Adrenal gland (tissue), 19 donors: ENCODE measurements around the gene STX8. TPM values are rescaled to one million over a fixed set of nuclear protein-coding genes. Genes with fewer than 3 reads are reported as not detected.
A peak's percentile ranks its signal among the peaks of the same experiment; 100 is the strongest.

Source experiments
- DNase-seq, 7 donors: peaks; one replicate each; pipeline ENCODE4 v3.0.0-alpha.2; 2019 to 2020
- H3K27ac ChIP-seq, 5 donors: fragments of 200-600 bp; sonication (generic) in 4 of 5; 1 replicate in 3 of 5; 2 replicates in 2 of 5; pipeline versions ENCODE4 v1.5.1 to v1.8.0; 2016 to 2020; ENCODE audit warnings: mild to moderate bottlenecking in 1 of 5
- H3K27me3 ChIP-seq: fragments of 200-600 bp; 2 replicates; pipeline ENCODE4 v1.8.0; 2021
- H3K36me3 ChIP-seq, 2 donors: fragments of 200-600 bp; replicated peaks in 1 of 2; 1 replicate in 1 of 2; 2 replicates in 1 of 2; pipeline versions ENCODE4 v1.5.1 to v1.8.0; 2018 to 2022
- H3K4me1 ChIP-seq, 2 donors: fragments of 200-600 bp; replicated peaks in 1 of 2; 1 replicate in 1 of 2; 2 replicates in 1 of 2; pipeline versions ENCODE4 v1.5.1 to v1.8.0; 2018 to 2021
- H3K4me3 ChIP-seq, 4 donors: fragments of 200-600 bp; sonication (generic) in 3 of 4; one replicate each; pipeline ENCODE4 v1.5.1; 2016 to 2018
- H3K9me3 ChIP-seq, 3 donors: fragments of 200-600 bp; sonication (generic) in 1 of 3; replicated peaks in 1 of 3; 1 replicate in 2 of 3; 2 replicates in 1 of 3; pipeline versions ENCODE4 v1.5.1 to v1.8.0; 2016 to 2021
- CTCF ChIP-seq, 6 experiments: fragments of 450-650 bp in 4 of 6; fragments of 200-600 bp in 2 of 6; sonication (generic) in 1 of 6; IDR thresholded peaks; 1 replicate in 5 of 6; 2 replicates in 1 of 6; pipeline versions ENCODE4 v1.5.1 to v1.8.0; 2016 to 2021; ENCODE audit warnings: antibody characterized with exemption in 6 of 6, mild to moderate bottlenecking in 2 of 6, moderate library complexity in 1 of 6
- POLR2A ChIP-seq, 2 donors: fragments of 450-650 bp; IDR thresholded peaks; one replicate each; pipeline ENCODE4 v1.6.1; 2017; ENCODE audit warnings: antibody characterized with exemption in 2 of 2, mild to moderate bottlenecking in 2 of 2, moderate library complexity in 1 of 2
- WGBS, 4 donors: extraction: QIAGEN DNeasy Blood & Tissue Kit in 2 of 4; methylation state at CpG; one replicate each; pipeline versions ENCODE4 v1.1.5 to v1.1.7; 2013 to 2017; 5-methylcytosine and 5-hydroxymethylcytosine counted together
- intact Hi-C, 2 donors: fragments of 100-400 bp; cut with DNase I; formaldehyde crosslinking; loops; one replicate each; pipeline versions ENCODE4 v1.14.1 to v1.15.0; 2022 to 2023
- long read RNA-seq, 10 donors: library from polyadenylated mRNA in 3 of 10; unstranded in 2 of 10; stranded (forward) in 1 of 10; transcript quantifications; one replicate each; pipeline ENCODE4 v2.0.0 and lab custom pipeline, GENCODE V29; 2021 to 2026
- polyA plus RNA-seq, 3 donors: library from polyadenylated mRNA; stranded (reverse); fragments of 200-250 nt in 2 of 3; fragments of 350-450 nt in 1 of 3; fragmentation: Illumina TruSeq in 1 of 3; extraction: RNeasy Lipid Tissue Mini Kit (QIAGEN cat#74804) in 1 of 3; gene quantifications; one replicate each; pipeline ENCODE4 v1.2.3, GENCODE V29; 2013 to 2014
- total RNA-seq, 9 donors: library from RNA; depleted of rRNA in 4 of 9; stranded (reverse); fragments of >200 nt in 4 of 9; fragments of 120-200 nt in 1 of 9; fragmentation: NEBNext Ultra II Directional in 1 of 9; extraction: Animal tissue kit (Norgen Biotek cat#: 25700) in 1 of 9; gene quantifications; one replicate each; pipeline versions ENCODE4 v1.1.0 to v1.2.4, GENCODE V29; 2013 to 2023
- donor health status: healthy with polysubstance abuse.
- donor health status: Bipolar disorder and iron deficiency.
- donor health status: DM: yes; HTN: yes; CAD: no.
- donor health status: DM: no; HTN: no; CAD: no.
- donor health status: DM: no; HTN: no; CAD: no.
- donor health status: DM: yes; HTN: yes; CAD: no.

Gene STX8
- total RNA-seq, result 10 to 100 TPM; 21.9 to 82.1 (median 72.6) TPM
- 10 to 100 TPM; 60.1 to 94.1 (median 71.9) TPM for polyA plus RNA-seq
- long read RNA-seq, donor 1, transcript STX8-201 (8 exons, 1,246 nt), result major isoform, 22 of 33 reads
- long read RNA-seq, donor 1, partial matches to known transcripts, result 8 of 33 reads
- long read RNA-seq, donor 1, other reads (novel, unspliced or antisense), result 0 of 33 reads
- long read RNA-seq, donor 2, transcript STX8-201 (8 exons, 1,246 nt), result major isoform, 10 of 20 reads
- long read RNA-seq, donor 2, partial matches to known transcripts, result 6 of 20 reads
- long read RNA-seq, donor 2, other reads (novel, unspliced or antisense), result 0 of 20 reads
- long read RNA-seq, donor 3, transcript STX8-201 (8 exons, 1,246 nt), result major isoform, 13 of 22 reads
- long read RNA-seq, donor 3, partial matches to known transcripts, result 7 of 22 reads
- long read RNA-seq, donor 3, other reads (novel, unspliced or antisense), result 0 of 22 reads
- long read RNA-seq, donor 4, transcript STX8-201 (8 exons, 1,246 nt), result major isoform, 51 of 61 reads
- long read RNA-seq, donor 4, partial matches to known transcripts, result 5 of 61 reads
- long read RNA-seq, donor 4, other reads (novel, unspliced or antisense), result 4 of 61 reads
- long read RNA-seq, donor 5, transcript STX8-201 (8 exons, 1,246 nt), result major isoform, 39 of 49 reads
- long read RNA-seq, donor 5, transcript STX8-212 (6 exons, 638 nt), result minor isoform, 5 of 49 reads
- long read RNA-seq, donor 5, partial matches to known transcripts, result 2 of 49 reads
- long read RNA-seq, donor 5, other reads (novel, unspliced or antisense), result 3 of 49 reads
- long read RNA-seq, donor 6, transcript STX8-201 (8 exons, 1,246 nt), result major isoform, 36 of 42 reads
- long read RNA-seq, donor 6, partial matches to known transcripts, result 5 of 42 reads
- long read RNA-seq, donor 6, other reads (novel, unspliced or antisense), result 1 of 42 reads
- long read RNA-seq, donor 7, transcript STX8-201 (8 exons, 1,246 nt), result major isoform, 12 of 21 reads
- long read RNA-seq, donor 7, partial matches to known transcripts, result 6 of 21 reads
- long read RNA-seq, donor 7, other reads (novel, unspliced or antisense), result 0 of 21 reads
- long read RNA-seq, donor 8, transcript STX8-201 (8 exons, 1,246 nt), result major isoform, 18 of 29 reads
- long read RNA-seq, donor 8, partial matches to known transcripts, result 6 of 29 reads
- long read RNA-seq, donor 8, other reads (novel, unspliced or antisense), result 0 of 29 reads
- long read RNA-seq, donor 9, transcript STX8-201 (8 exons, 1,246 nt), result major isoform, 11 of 13 reads
- long read RNA-seq, donor 9, partial matches to known transcripts, result 0 of 13 reads
- long read RNA-seq, donor 9, other reads (novel, unspliced or antisense), result 0 of 13 reads
- long read RNA-seq, donor 10, transcript STX8-201 (8 exons, 1,246 nt), result major isoform, 7 of 8 reads
- long read RNA-seq, donor 10, partial matches to known transcripts, result 0 of 8 reads
- long read RNA-seq, donor 10, other reads (novel, unspliced or antisense), result 0 of 8 reads

DNA sequence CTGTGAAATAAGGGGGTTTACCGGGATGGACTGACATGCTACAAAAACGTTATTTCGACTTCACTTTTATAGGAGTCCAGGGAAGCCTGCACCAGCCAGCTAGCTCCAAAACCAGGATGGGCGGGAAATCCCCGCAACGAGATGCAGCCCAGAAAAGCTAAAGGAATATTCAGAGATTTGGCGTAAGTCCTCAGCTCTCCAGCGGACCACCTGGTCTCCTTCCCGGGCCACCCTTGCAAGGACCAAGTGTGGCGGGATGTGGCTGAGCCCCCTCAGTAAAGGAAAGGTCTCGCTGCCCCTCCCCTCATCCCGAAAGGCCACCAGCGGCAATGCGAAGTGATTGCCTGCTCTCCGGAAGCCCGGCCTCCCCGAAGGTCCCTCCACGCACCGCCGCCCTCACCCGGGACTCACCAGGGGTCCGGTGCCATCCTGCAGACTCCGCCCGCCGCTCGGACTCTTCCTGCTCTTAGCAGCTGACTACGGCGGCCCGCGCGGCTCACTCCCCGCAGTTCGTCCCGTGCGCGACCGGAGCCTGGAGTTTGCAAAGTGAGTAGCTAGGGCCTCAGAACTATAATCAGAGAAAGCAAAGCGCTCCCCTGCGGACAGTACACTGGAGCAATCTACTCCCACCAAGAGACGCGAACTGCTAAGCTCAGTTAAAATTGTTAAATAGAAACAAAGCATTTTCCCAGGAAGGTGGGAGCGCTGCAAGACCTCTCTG, at the start of gene STX8:
Gene STX8 (minus strand): TSS at position 440 of the 721 bp plus-strand sequence. CDS start 12 bp downstream, at position 428.
- H3K36me3 ChIP-seq, result no peaks in the 10 kb centered on the region
- H3K4me3 ChIP-seq, result peak within 1 kb of the TSS in 3 of 4 donors; percentile 19 to 93 (median 68)
- no peaks in the 10 kb centered on the region for H3K27me3 ChIP-seq
- no peaks in the 10 kb centered on the region for H3K9me3 ChIP-seq
- peak within 1 kb of the TSS in 3 of 5 donors; percentile 48 to 81 (median 60) for H3K27ac ChIP-seq
- TF ChIP-seq CTCF (IDR thresholded peaks at IDR 0.05), result no peak
- peak in 1 of 2 donors; percentile 63 for TF ChIP-seq POLR2A (IDR thresholded peaks at IDR 0.05)
- intact Hi-C loops, result no loop called here
- whole genome bisulfite sequencing, 4 donors, result 0 to 2% (median 1%) methylated on average over 18 to 42 of the region's 42 CpGs
- peaks cover 0 to 20% of the 10 kb centered on the region in 2 donors for H3K4me1 ChIP-seq
- peak; percentile 91 to 96 (median 93) for DNase-seq

- no peak for TF ChIP-seq CTCF (IDR thresholded peaks at IDR 0.05)
- TF ChIP-seq POLR2A (IDR thresholded peaks at IDR 0.05), result no peak
Measured at GRCh38 chr17:9622961-9623360, 47.3 kb upstream of the STX8 start.

DNA sequence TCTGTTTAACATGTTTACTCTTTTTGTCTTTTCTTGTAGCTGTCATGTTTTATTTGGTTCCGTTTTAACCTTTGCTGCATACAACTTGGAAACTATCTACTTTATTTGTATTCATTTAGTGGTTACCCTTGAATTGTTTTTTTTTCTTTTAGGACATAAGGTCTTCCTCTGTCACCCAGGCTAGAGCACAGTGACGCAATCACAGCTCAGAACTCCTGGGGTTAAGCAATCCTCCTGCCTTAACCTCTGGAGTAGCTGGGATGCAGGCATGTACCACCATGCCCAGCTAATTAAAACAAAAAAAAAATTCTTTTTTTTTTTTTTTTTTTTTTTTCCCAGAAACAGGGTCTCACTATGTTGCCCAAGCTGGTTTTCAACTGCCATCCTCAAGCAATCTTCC, 39.9 kb upstream of the STX8 start:
- no peak for DNase-seq
- H3K27ac ChIP-seq, result no peak overlapping the region
- intact Hi-C loops, result no loop called here
- H3K4me1 ChIP-seq, result no peaks in the 10 kb centered on the region
- H3K27me3 ChIP-seq, result no peaks in the 10 kb centered on the region
- 36 to 43% (median 41%) methylated on average over 2 of the region's 2 CpGs for WGBS, 4 donors
- no peaks in the 10 kb centered on the region for H3K36me3 ChIP-seq
- TF ChIP-seq POLR2A (IDR thresholded peaks at IDR 0.05), result no peak
- TF ChIP-seq CTCF (IDR thresholded peaks at IDR 0.05), result no peak
- no peaks in the 10 kb centered on the region for H3K9me3 ChIP-seq
- H3K4me3 ChIP-seq, result no peak overlapping the region

More at GRCh38 chr17:9622961-9623360, 47.3 kb upstream of the STX8 start:
- Histone ChIP-seq H3K9me3 (peaks cover 0 to 8% (median 0%) of the 10 kb centered on the region in 3 donors), H3K4me1 (no peaks in the 10 kb centered on the region), H3K27ac (no peak overlapping the region), H3K27me3 (no peaks in the 10 kb centered on the region), H3K4me3 (no peak overlapping the region), H3K36me3 (no peaks in the 10 kb centered on the region)
- intact Hi-C loops, result no loop called here
- no peak for DNase-seq
